ENCODE data around the gene CDCA8.

DNA sequence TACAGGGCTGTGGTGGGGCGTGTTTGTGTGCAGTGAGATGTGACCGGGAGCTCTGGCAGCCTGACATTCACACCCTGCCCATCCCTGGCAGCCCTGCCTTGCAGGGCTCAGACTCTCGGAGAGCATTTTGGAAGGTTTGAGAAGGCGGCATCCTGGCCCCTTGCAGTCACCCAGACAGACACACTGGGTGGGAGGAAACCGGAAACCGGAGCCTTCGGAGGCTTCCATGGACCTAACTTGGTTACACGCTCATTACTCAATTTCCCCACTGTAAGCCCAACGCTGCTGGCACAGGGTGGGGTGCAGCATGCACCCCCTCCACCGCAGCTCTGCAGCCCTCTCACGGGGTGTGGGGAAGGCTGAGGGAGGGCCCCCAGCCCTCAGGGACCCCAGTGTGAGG, 35.4 kb upstream of the CDCA8 start:
- TF ChIP-seq SMC3 (IDR thresholded peaks at IDR 0.05; ENCODE audit: low read depth, low read length) (no peak), POLR2A (IDR thresholded peaks at IDR 0.05; ENCODE audit: low read depth, low read length) (no peak), BHLHE40 (IDR thresholded peaks at IDR 0.05; ENCODE audit: low read depth, low read length) (no peak), RFX5 (IDR thresholded peaks at IDR 0.05; ENCODE audit: low read depth, low read length) (no peak), RCOR1 (IDR thresholded peaks at IDR 0.05; ENCODE audit: insufficient replicate concordance, low read length) (no peak), USF2 (IDR thresholded peaks at IDR 0.05; ENCODE audit: low read depth, low read length) (no peak), MAZ (IDR thresholded peaks at IDR 0.05; ENCODE audit: borderline replicate concordance, low read depth, low read length) (no peak), MXI1 (IDR thresholded peaks at IDR 0.05; ENCODE audit: borderline replicate concordance, low read depth, low read length) (no peak), RAD21 (IDR thresholded peaks at IDR 0.05; ENCODE audit: low read length) (no peak), CHD1 (IDR thresholded peaks at IDR 0.05; ENCODE audit: low read depth, low read length) (no peak), CEBPB (IDR thresholded peaks at IDR 0.05; ENCODE audit: low read depth, low read length) (no peak), NFE2L2 (IDR thresholded peaks at IDR 0.05; ENCODE audit: low read depth, low read length) (no peak)
- TF ChIP-seq, protein P1, sequence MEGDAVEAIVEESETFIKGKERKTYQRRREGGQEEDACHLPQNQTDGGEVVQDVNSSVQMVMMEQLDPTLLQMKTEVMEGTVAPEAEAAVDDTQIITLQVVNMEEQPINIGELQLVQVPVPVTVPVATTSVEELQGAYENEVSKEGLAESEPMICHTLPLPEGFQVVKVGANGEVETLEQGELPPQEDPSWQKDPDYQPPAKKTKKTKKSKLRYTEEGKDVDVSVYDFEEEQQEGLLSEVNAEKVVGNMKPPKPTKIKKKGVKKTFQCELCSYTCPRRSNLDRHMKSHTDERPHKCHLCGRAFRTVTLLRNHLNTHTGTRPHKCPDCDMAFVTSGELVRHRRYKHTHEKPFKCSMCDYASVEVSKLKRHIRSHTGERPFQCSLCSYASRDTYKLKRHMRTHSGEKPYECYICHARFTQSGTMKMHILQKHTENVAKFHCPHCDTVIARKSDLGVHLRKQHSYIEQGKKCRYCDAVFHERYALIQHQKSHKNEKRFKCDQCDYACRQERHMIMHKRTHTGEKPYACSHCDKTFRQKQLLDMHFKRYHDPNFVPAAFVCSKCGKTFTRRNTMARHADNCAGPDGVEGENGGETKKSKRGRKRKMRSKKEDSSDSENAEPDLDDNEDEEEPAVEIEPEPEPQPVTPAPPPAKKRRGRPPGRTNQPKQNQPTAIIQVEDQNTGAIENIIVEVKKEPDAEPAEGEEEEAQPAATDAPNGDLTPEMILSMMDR (conservative IDR thresholded peaks at IDR 0.05; ENCODE audit: low read depth, low read length) = no peak
- TF ChIP-seq, protein P2, sequence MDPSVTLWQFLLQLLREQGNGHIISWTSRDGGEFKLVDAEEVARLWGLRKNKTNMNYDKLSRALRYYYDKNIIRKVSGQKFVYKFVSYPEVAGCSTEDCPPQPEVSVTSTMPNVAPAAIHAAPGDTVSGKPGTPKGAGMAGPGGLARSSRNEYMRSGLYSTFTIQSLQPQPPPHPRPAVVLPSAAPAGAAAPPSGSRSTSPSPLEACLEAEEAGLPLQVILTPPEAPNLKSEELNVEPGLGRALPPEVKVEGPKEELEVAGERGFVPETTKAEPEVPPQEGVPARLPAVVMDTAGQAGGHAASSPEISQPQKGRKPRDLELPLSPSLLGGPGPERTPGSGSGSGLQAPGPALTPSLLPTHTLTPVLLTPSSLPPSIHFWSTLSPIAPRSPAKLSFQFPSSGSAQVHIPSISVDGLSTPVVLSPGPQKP (IDR thresholded peaks at IDR 0.05; ENCODE audit: borderline replicate concordance, low read depth, low read length) = no peak

Data from IMR-90 (cell line).